ENCODE measurements around the gene KRT82.

Gene KRT82

GRCh38 chr12:52407918-52408317, 1.8 kb upstream of the KRT82 start:
- no peak for DNase-seq

- no peak for DNase-seq
Observed at GRCh38 chr12:52404951-52405350, 1.2 kb downstream of the KRT82 start.

- no peak for DNase-seq
Observed at GRCh38 chr12:52403561-52403960, 2.6 kb downstream of the KRT82 start.

- DNase-seq, result no peak
Observed at GRCh38 chr12:52402873-52403540, 3.1 kb downstream of the KRT82 start.

GRCh38 chr12:52402377-52402776, 3.8 kb downstream of the KRT82 start:
- DNase-seq, result no peak

- no peak for DNase-seq
Observed at GRCh38 chr12:52401926-52402325, 4.2 kb downstream of the KRT82 start.

- no peak for DNase-seq
Observed at GRCh38 chr12:52401526-52401925, 4.6 kb downstream of the KRT82 start.

GRCh38 chr12:52400906-52401305, 5.2 kb downstream of the KRT82 start:
- DNase-seq, result no peak

- DNase-seq, result no peak
Observed at GRCh38 chr12:52399756-52400155, 6.4 kb downstream of the KRT82 start.

GRCh38 chr12:52398176-52398575, 8.0 kb downstream of the KRT82 start:
- no peak for DNase-seq

GRCh38 chr12:52396656-52397055, 9.5 kb downstream of the KRT82 start:
- DNase-seq, result no peak

- DNase-seq, result no peak
Observed at GRCh38 chr12:52395761-52396434, 10.2 kb downstream of the KRT82 start.

- DNase-seq, result no peak
Observed at GRCh38 chr12:52394836-52395405, 11.2 kb downstream of the KRT82 start.

- no peak for DNase-seq
Observed at GRCh38 chr12:52392465-52393007, 13.6 kb downstream of the KRT82 start.

GRCh38 chr12:52391618-52392002, 14.5 kb downstream of the KRT82 start:
- no peak for DNase-seq

- peak; percentile 9 for DNase-seq
Observed at GRCh38 chr12:52390739-52391617, 15.2 kb downstream of the KRT82 start.

- no peak for DNase-seq
Observed at GRCh38 chr12:52389313-52390207, 16.6 kb downstream of the KRT82 start.

- DNase-seq, result no peak
Observed at GRCh38 chr12:52387859-52388258, 18.3 kb downstream of the KRT82 start.

- no peak for DNase-seq
Observed at GRCh38 chr12:52385226-52385702, 20.9 kb downstream of the KRT82 start, which contains the start of gene KRT84. Gene KRT84 (minus strand): TSS chr12:52385652. CDS start chr12:52385585, 67 bp downstream.

GRCh38 chr12:52383331-52383730, 22.8 kb downstream of the KRT82 start:
- no peak for DNase-seq

GRCh38 chr12:52382854-52383253, 23.3 kb downstream of the KRT82 start:
- no peak for DNase-seq

- no peak for DNase-seq
Observed at GRCh38 chr12:52381206-52381605, 24.9 kb downstream of the KRT82 start.

Data from stimulated activated CD4-positive, alpha-beta T cell treated with anti-CD3 and anti-CD28 coated beads, Interleukin-4, amount 100 ng/mL, for 24 hours (primary cell).